GM12801 (cell line): ENCODE measurements around the gene CBR4.

ENCODE experiments used
- CTCF ChIP-seq: IDR thresholded peaks from one replicate; pipeline ENCODE4 v1.5.1; 2011; ENCODE audit warnings: control low read depth; ENCODE audit not compliant: insufficient read length; ENCODE audit errors: extremely low read depth

The CBR4 gene

GRCh38 chr4:169050881-169051760, 41.1 kb upstream of the CBR4 start:
- TF ChIP-seq CTCF = no peak

GRCh38 chr4:169050284-169050683, 40.2 kb upstream of the CBR4 start:
- no peak for TF ChIP-seq CTCF

GRCh38 chr4:169048868-169049414, 38.9 kb upstream of the CBR4 start:
- no peak for TF ChIP-seq CTCF

GRCh38 chr4:169047956-169048355, 37.9 kb upstream of the CBR4 start:
- TF ChIP-seq CTCF = no peak

GRCh38 chr4:169045862-169046584, 36.0 kb upstream of the CBR4 start:
- no peak for TF ChIP-seq CTCF

GRCh38 chr4:169044714-169045447, 34.8 kb upstream of the CBR4 start:
- TF ChIP-seq CTCF = no peak

- TF ChIP-seq CTCF = no peak
Observed at GRCh38 chr4:169042608-169043007, 32.6 kb upstream of the CBR4 start.
